GM12875 (cell line): ENCODE measurements around the gene TNS1.

Experiments
- H3K4me3 ChIP-seq: one replicate; pipeline ENCODE4 v1.5.1; 2011; ENCODE audit warnings: low read depth, low read length, control low read depth
- CTCF ChIP-seq: IDR thresholded peaks from 2 replicates; pipeline ENCODE4 v1.5.1; 2011; ENCODE audit warnings: low read depth, mild to moderate bottlenecking, control low read depth, inconsistent platforms, low read length, moderate library complexity, borderline replicate concordance; ENCODE audit not compliant: insufficient read depth

The TNS1 gene

GRCh38 chr2:217995731-217996231, 7.0 kb downstream of the TNS1 start:
- no peak for TF ChIP-seq CTCF
- no peak overlapping the region for H3K4me3 ChIP-seq

- no peak for TF ChIP-seq CTCF
- no peak overlapping the region for H3K4me3 ChIP-seq
Observed at GRCh38 chr2:217994776-217995274, 8.0 kb downstream of the TNS1 start.

- peak; percentile 94 for TF ChIP-seq CTCF
- no peak overlapping the region for H3K4me3 ChIP-seq
Observed at GRCh38 chr2:217993817-217994463, 8.9 kb downstream of the TNS1 start.

GRCh38 chr2:217993138-217993537, 9.7 kb downstream of the TNS1 start:
- no peak overlapping the region for H3K4me3 ChIP-seq
- TF ChIP-seq CTCF = no peak

GRCh38 chr2:217992061-217992460, 10.7 kb downstream of the TNS1 start:
- TF ChIP-seq CTCF = no peak

GRCh38 chr2:217990791-217991465, 11.9 kb downstream of the TNS1 start:
- TF ChIP-seq CTCF = no peak
- H3K4me3 ChIP-seq = no peak overlapping the region

More at GRCh38 chr2:217992061-217992460, 10.7 kb downstream of the TNS1 start:
- H3K4me3 ChIP-seq = no peak overlapping the region
